Measurements from ENCODE around the gene GUK1. TPM values are rescaled to one million over a fixed set of nuclear protein-coding genes. Genes with fewer than 3 reads are reported as not detected.
A peak's percentile ranks its signal among the peaks of the same experiment; 100 is the strongest.

GUK1 gene
- total RNA-seq, 1 donor from 2014 or later, result 979 TPM

DNA sequence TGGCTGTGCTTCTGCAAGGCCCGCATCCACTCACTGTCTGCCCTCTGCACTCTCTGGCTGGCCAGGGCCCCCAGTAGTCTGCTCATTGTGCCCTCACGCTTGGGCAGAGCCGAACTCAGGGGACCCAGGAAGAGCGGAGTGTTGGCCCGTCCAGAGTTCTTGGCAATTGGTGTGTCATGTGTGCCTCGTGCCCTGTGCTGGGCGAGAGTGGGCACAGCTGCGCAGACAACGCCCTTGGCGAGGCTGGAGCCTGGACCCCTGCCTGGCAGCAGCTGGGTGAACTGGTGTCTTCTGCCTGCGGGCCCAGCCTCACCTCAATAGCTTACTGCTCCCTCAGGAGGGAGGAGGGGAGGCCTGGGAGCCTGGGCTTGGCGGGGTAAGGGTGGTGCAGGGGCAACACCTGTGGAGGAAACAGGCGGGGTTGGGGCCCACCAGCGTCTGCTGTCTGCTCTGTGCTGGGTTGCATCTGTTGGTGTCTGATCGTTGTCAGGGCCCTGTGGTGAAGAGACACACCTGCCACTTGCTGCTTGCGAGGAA is 2.1 kb downstream of the GUK1 start:
- peak overlapping the region; percentile 90 to 96 for H3K27ac ChIP-seq
- peaks cover 18 to 34% of the 10 kb centered on the region in 2 donors for H3K4me1 ChIP-seq
- H3K4me3 ChIP-seq, result peak overlapping the region; percentile 79 to 92
- intact Hi-C loops (cut with DNase I), result no loop called here
- H3K9me3 ChIP-seq, result no peaks in the 10 kb centered on the region
- peak in 1 of 2 donors; percentile 58 for DNase-seq (ENCODE audit: low spot score in 2 of 2)
- peaks cover 15 to 23% of the 10 kb centered on the region in 2 donors for H3K36me3 ChIP-seq
- TF ChIP-seq, protein P1, sequence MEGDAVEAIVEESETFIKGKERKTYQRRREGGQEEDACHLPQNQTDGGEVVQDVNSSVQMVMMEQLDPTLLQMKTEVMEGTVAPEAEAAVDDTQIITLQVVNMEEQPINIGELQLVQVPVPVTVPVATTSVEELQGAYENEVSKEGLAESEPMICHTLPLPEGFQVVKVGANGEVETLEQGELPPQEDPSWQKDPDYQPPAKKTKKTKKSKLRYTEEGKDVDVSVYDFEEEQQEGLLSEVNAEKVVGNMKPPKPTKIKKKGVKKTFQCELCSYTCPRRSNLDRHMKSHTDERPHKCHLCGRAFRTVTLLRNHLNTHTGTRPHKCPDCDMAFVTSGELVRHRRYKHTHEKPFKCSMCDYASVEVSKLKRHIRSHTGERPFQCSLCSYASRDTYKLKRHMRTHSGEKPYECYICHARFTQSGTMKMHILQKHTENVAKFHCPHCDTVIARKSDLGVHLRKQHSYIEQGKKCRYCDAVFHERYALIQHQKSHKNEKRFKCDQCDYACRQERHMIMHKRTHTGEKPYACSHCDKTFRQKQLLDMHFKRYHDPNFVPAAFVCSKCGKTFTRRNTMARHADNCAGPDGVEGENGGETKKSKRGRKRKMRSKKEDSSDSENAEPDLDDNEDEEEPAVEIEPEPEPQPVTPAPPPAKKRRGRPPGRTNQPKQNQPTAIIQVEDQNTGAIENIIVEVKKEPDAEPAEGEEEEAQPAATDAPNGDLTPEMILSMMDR (IDR thresholded peaks at IDR 0.05), result no peak
- no peaks in the 10 kb centered on the region for H3K27me3 ChIP-seq

DNA sequence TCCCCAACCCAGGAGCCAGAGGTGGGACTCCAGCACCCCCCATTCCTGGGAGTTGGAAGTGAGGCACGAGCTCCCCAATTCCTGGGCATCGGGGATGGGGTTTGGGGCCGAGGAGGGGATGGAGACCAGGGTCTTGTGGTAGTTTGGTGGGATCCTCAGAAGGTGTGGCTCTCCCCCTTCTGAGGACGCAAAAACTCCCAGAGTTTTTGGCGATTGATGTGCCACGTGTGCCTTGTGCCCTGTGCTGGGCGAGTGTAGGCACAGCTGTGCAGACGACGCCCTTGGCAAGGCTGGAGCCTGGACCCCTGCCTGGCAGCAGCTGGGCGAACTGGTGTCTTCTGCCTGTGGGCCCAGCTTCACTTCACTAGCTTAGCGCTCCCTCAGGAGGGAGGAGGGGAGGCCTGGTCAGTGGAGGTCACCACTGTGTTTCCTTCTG is 2.6 kb downstream of the GUK1 start:
- no peaks in the 10 kb centered on the region for H3K9me3 ChIP-seq
- DNase-seq (ENCODE audit: low spot score in 2 of 2), result no peak
- peaks cover 18 to 34% of the 10 kb centered on the region in 2 donors for H3K4me1 ChIP-seq
- TF ChIP-seq, protein P1 (IDR thresholded peaks at IDR 0.05), result no peak
- no peak overlapping the region for H3K27ac ChIP-seq
- intact Hi-C loops (cut with DNase I), result no loop called here
- peaks cover 18 to 28% of the 10 kb centered on the region in 2 donors for H3K36me3 ChIP-seq
- peak overlapping the region in 1 of 2 donors; percentile 79 for H3K4me3 ChIP-seq
- H3K27me3 ChIP-seq, result no peaks in the 10 kb centered on the region

DNA sequence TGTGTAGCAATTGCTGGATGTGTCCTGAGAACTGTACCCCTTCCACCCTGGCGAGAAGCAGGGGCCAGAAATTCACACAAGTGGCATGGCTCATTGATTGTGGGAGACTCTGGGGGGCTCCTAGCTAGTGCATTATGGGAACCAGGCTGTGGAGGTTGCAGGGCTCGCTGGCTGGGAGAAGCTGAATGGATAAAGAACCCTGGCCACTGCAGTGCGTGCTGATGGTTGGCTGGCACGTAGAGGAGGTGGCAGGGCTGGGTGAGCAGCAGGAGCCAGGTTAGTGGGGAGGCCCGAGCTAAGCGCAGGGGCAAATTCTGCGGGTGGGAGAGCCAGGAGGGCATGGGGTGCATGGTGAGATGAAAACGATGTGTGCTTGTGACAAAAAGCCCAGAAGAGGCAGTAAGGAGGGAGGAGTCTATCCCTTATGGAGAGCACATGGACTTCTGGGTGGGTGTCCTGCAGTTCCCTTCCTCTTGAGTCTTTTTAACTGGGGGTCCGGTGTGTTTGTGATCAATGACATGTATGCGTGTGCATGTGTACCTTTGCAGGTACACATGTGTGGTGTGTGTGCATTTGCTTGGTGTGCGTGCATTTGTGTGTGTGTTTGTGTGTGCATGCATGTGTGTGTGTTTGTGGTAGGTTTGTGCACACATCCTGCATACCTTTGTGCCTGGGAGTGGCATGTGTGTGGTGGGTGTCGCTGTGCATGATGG is 3.6 kb downstream of the GUK1 start:
- Histone ChIP-seq H3K27me3 (no peaks in the 10 kb centered on the region), H3K4me1 (peaks cover 18 to 34% of the 10 kb centered on the region in 2 donors), H3K4me3 (no peak overlapping the region), H3K27ac (no peak overlapping the region), H3K9me3 (no peaks in the 10 kb centered on the region), H3K36me3 (peaks cover 27 to 38% of the 10 kb centered on the region in 2 donors)
- intact Hi-C loops (cut with DNase I), result no loop called here
- no peak for DNase-seq (ENCODE audit: low spot score in 2 of 2)
- TF ChIP-seq, protein P1 (IDR thresholded peaks at IDR 0.05), result no peak

DNA sequence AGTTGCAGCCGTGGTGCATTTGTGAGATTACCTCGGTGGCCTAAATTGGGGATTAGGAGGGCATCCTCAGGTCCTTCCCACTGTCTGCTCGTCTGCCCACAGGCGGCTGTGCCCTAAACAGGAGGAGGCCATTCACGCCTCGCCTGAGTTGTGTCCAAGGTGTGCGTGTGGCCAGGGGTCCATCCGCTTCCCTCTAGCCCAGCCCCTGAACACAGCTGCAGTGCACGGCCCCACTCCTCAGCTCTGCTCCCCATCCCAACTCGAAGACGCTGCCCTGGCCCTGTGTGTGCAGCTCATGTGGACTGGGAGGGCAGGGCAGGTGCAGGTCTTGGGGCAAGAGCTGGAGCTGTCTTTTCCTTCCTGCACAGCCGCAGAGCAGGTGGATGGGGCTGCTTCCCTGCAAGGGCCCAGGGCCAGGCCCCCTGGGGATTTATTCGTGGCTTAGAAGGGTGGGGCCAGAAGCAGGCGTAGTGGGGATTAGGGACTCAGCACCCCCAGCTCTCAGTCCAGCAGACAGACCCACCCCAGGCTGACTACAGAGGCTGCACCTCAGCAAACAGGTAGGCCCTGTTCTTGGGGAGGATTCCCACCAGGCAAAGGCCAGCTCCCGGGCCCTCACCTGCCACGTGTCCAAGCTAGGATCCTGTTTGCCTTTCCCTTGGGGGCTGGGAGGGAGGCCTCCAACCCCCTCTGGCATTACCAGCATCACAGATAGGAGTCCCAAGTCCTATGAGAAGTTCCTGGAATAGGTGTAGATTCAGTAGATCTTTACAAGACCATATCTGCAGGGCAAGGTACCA is 4.3 kb downstream of the GUK1 start:
- H3K4me3 ChIP-seq, result no peak overlapping the region
- H3K36me3 ChIP-seq, result peaks cover 29 to 38% of the 10 kb centered on the region in 2 donors
- no peaks in the 10 kb centered on the region for H3K9me3 ChIP-seq
- peaks cover 18 to 39% of the 10 kb centered on the region in 2 donors for H3K4me1 ChIP-seq
- TF ChIP-seq, protein P1 (IDR thresholded peaks at IDR 0.05), result no peak
- intact Hi-C loops (cut with DNase I), result no loop called here
- H3K27me3 ChIP-seq, result no peaks in the 10 kb centered on the region
- DNase-seq (ENCODE audit: low spot score in 2 of 2), result no peak
- no peak overlapping the region for H3K27ac ChIP-seq

DNA sequence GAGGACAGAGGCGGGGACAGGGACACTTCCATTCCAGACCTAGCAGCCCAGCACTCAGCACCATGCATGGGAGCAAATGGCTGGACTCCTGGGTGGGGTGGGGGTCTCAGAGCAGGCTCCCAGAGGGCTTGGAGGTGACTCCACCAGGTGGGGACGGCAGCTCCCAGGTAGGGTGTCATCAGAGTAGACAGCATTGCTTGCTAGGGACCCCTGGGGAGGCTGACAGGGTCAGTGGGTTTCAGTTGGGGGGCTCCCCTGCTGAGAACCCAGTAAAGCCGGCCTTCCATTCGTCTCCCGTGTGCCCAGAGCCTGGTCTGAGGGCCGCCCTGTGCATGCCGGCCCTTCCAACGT is 4.9 kb downstream of the GUK1 start:
- peaks cover 29 to 38% of the 10 kb centered on the region in 2 donors for H3K36me3 ChIP-seq
- no peak overlapping the region for H3K4me3 ChIP-seq
- TF ChIP-seq, protein P1 (IDR thresholded peaks at IDR 0.05), result no peak
- intact Hi-C loops (cut with DNase I), result no loop called here
- H3K27me3 ChIP-seq, result no peaks in the 10 kb centered on the region
- H3K27ac ChIP-seq, result peak overlapping the region in 1 of 2 donors; percentile 27
- DNase-seq (ENCODE audit: low spot score in 2 of 2), result no peak
- H3K4me1 ChIP-seq, result peaks cover 21 to 44% of the 10 kb centered on the region in 2 donors
- H3K9me3 ChIP-seq, result no peaks in the 10 kb centered on the region

Data from ascending aorta (tissue), 2 donors.